ENCODE measurements around the gene TCP11. TPM values are rescaled to one million over a fixed set of nuclear protein-coding genes. Genes with fewer than 3 reads are reported as not detected.

TCP11 gene
- total RNA-seq, 1 donor, result 0.72 TPM

GRCh38 chr6:35173044-35173426, 31.9 kb upstream of the TCP11 start:
- Histone ChIP-seq H2AFZ (ENCODE audit: low read length) (peak overlapping the region; percentile 52), H3K27ac (ENCODE audit: low read depth, low read length) (peak overlapping the region; percentile 70), H3K9me3 (ENCODE audit: low read depth, low read length) (no peaks in the 10 kb centered on the region), H3K79me2 (ENCODE audit: insufficient read depth, low read length) (peaks cover 7% of the 10 kb centered on the region), H3K4me3 (ENCODE audit: insufficient read depth, low read length) (no peak overlapping the region), H3K36me3 (ENCODE audit: insufficient read depth, low read length) (no peaks in the 10 kb centered on the region), H3K4me1 (ENCODE audit: insufficient read depth, low read length) (peaks cover 60% of the 10 kb centered on the region), H4K20me1 (ENCODE audit: insufficient read depth, low read length) (no peaks in the 10 kb centered on the region), H3K27me3 (ENCODE audit: insufficient read depth, low read length) (no peaks in the 10 kb centered on the region), H3K4me2 (ENCODE audit: insufficient read depth, low read length) (peak overlapping the region; percentile 7)
- no peak for DNase-seq (ENCODE audit: insufficient read length, low spot score, missing footprints)
- TF ChIP-seq, protein P1, sequence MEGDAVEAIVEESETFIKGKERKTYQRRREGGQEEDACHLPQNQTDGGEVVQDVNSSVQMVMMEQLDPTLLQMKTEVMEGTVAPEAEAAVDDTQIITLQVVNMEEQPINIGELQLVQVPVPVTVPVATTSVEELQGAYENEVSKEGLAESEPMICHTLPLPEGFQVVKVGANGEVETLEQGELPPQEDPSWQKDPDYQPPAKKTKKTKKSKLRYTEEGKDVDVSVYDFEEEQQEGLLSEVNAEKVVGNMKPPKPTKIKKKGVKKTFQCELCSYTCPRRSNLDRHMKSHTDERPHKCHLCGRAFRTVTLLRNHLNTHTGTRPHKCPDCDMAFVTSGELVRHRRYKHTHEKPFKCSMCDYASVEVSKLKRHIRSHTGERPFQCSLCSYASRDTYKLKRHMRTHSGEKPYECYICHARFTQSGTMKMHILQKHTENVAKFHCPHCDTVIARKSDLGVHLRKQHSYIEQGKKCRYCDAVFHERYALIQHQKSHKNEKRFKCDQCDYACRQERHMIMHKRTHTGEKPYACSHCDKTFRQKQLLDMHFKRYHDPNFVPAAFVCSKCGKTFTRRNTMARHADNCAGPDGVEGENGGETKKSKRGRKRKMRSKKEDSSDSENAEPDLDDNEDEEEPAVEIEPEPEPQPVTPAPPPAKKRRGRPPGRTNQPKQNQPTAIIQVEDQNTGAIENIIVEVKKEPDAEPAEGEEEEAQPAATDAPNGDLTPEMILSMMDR (IDR thresholded peaks at IDR 0.05; ENCODE audit: extremely low read depth, low read depth, low read length), result no peak

GRCh38 chr6:35170891-35171290, 29.8 kb upstream of the TCP11 start:
- peaks cover 45% of the 10 kb centered on the region for H3K4me1 ChIP-seq (ENCODE audit: insufficient read depth, low read length)
- DNase-seq (ENCODE audit: insufficient read length, low spot score, missing footprints), result no peak
- no peak overlapping the region for H2AFZ ChIP-seq (ENCODE audit: low read length)
- H3K79me2 ChIP-seq (ENCODE audit: insufficient read depth, low read length), result peaks cover 7% of the 10 kb centered on the region
- H3K27me3 ChIP-seq (ENCODE audit: insufficient read depth, low read length), result no peaks in the 10 kb centered on the region
- H3K27ac ChIP-seq (ENCODE audit: low read depth, low read length), result peak overlapping the region; percentile 84
- H4K20me1 ChIP-seq (ENCODE audit: insufficient read depth, low read length), result no peaks in the 10 kb centered on the region
- H3K9me3 ChIP-seq (ENCODE audit: low read depth, low read length), result no peaks in the 10 kb centered on the region
- H3K4me2 ChIP-seq (ENCODE audit: insufficient read depth, low read length), result peak overlapping the region; percentile 34
- no peaks in the 10 kb centered on the region for H3K36me3 ChIP-seq (ENCODE audit: insufficient read depth, low read length)
- TF ChIP-seq, protein P1 (IDR thresholded peaks at IDR 0.05; ENCODE audit: extremely low read depth, low read depth, low read length), result no peak
- H3K4me3 ChIP-seq (ENCODE audit: insufficient read depth, low read length), result no peak overlapping the region

GRCh38 chr6:35170166-35170565, 29.0 kb upstream of the TCP11 start:
- Histone ChIP-seq H3K79me2 (ENCODE audit: insufficient read depth, low read length) (peaks cover 7% of the 10 kb centered on the region), H3K27ac (ENCODE audit: low read depth, low read length) (peak overlapping the region; percentile 84), H2AFZ (ENCODE audit: low read length) (peak overlapping the region; percentile 33), H3K36me3 (ENCODE audit: insufficient read depth, low read length) (no peaks in the 10 kb centered on the region), H3K4me1 (ENCODE audit: insufficient read depth, low read length) (peaks cover 52% of the 10 kb centered on the region), H3K4me3 (ENCODE audit: insufficient read depth, low read length) (no peak overlapping the region), H4K20me1 (ENCODE audit: insufficient read depth, low read length) (no peaks in the 10 kb centered on the region), H3K4me2 (ENCODE audit: insufficient read depth, low read length) (peak overlapping the region; percentile 34), H3K9me3 (ENCODE audit: low read depth, low read length) (no peaks in the 10 kb centered on the region), H3K27me3 (ENCODE audit: insufficient read depth, low read length) (no peaks in the 10 kb centered on the region)
- peak; percentile 93 for DNase-seq (ENCODE audit: insufficient read length, low spot score, missing footprints)
- TF ChIP-seq, protein P1 (IDR thresholded peaks at IDR 0.05; ENCODE audit: extremely low read depth, low read depth, low read length), result no peak

DNA sequence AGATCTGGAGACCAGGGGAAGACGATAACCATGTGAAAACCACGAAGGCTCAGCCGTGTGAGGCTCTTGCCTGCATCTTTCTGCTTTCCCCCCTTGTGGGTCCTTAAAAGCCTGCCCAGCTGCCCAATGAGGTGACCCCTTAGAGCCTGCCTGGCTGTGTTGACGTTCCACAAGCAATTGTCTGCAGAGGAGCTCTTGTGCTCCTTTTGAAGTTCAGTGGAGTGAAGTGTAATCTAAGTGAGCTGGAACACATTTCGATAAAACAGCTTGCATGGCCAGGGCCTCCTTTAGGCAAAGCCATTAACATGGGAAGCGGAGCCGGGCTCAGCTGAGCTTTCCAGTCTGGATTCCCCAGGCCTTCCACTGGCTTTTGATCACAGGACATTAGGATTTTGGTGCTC, 27.3 kb upstream of the TCP11 start:
- Histone ChIP-seq H3K4me3 (ENCODE audit: insufficient read depth, low read length) (no peak overlapping the region), H3K27ac (ENCODE audit: low read depth, low read length) (no peak overlapping the region), H2AFZ (ENCODE audit: low read length) (no peak overlapping the region), H3K9me3 (ENCODE audit: low read depth, low read length) (no peaks in the 10 kb centered on the region), H3K4me2 (ENCODE audit: insufficient read depth, low read length) (no peak overlapping the region), H4K20me1 (ENCODE audit: insufficient read depth, low read length) (no peaks in the 10 kb centered on the region), H3K4me1 (ENCODE audit: insufficient read depth, low read length) (peaks cover 48% of the 10 kb centered on the region), H3K79me2 (ENCODE audit: insufficient read depth, low read length) (peaks cover 7% of the 10 kb centered on the region), H3K36me3 (ENCODE audit: insufficient read depth, low read length) (no peaks in the 10 kb centered on the region), H3K27me3 (ENCODE audit: insufficient read depth, low read length) (no peaks in the 10 kb centered on the region)
- TF ChIP-seq, protein P1 (IDR thresholded peaks at IDR 0.05; ENCODE audit: extremely low read depth, low read depth, low read length), result no peak
- DNase-seq (ENCODE audit: insufficient read length, low spot score, missing footprints), result no peak

Data from osteoblast (primary cell).